HepG2 (cell line): Measurements from ENCODE around the gene LRRC45. TPM values are rescaled to one million over a fixed set of nuclear protein-coding genes. Genes with fewer than 3 reads are reported as not detected.

Experiments
- ZNF609 ChIP-seq: sonication (generic); formaldehyde crosslinking; IDR thresholded peaks from 2 replicates; pipeline ENCODE4 v1.4.0; 2020; ENCODE audit warnings: mild to moderate bottlenecking, missing genetic modification reagents, borderline replicate concordance
- ZNF687 ChIP-seq: sonication (generic); formaldehyde crosslinking; IDR thresholded peaks from 2 replicates; pipeline ENCODE4 v1.5.1; 2020; ENCODE audit warnings: mild to moderate bottlenecking, missing genetic modification reagents, moderate library complexity
- polyA plus RNA-seq, 8 experiments: library from polyadenylated mRNA; depleted of rRNA in 3 of 8; stranded (reverse) in 7 of 8; unstranded in 1 of 8; fragments of >200 nt; fragmentation: Illumina TruSeq in 4 of 8; extraction: Trizol in 4 of 8; gene quantifications; 2 replicates each; pipeline versions ENCODE4 v1.2.1 to v1.2.3, GENCODE V29; 2011 to 2016; ENCODE audit warnings: low read depth in 4 of 8, missing spikeins in 1 of 8, mixed read lengths in 1 of 8; ENCODE audit not compliant: insufficient read depth in 1 of 8
- total RNA-seq, 5 experiments: library from RNA; depleted of rRNA; stranded (reverse); fragments of >200 nt; fragmentation: Illumina TruSeq; extraction: Trizol; gene quantifications; 2 replicates each; pipeline ENCODE4 v1.2.3, GENCODE V29; 2016; ENCODE audit warnings: low read depth in 1 of 5

Gene LRRC45
- total and polyA plus RNA-seq, 2 of the 13 experiments (the other 11 are each of a cell fraction or from before 2014, with no cell fraction given): 11.6 to 48.1 TPM

- TF ChIP-seq ZNF687 (peak; percentile 80), ZNF609 (CRISPR knock-in tag) (peak; percentile 52)
- TF ChIP-seq, all 625 proteins: peak for 83
These were observed 9.3 kb upstream of the LRRC45 start (continued) for GRCh38 chr17:82013772-82014321.
